Neuronal stem cell (in vitro differentiated cells): ENCODE results near the gene PLOD2.

ENCODE experiments used
- DNase-seq: peaks from one replicate; pipeline ENCODE4 v3.0.0-alpha.2; 2013; ENCODE audit warnings: low spot score
- H2AFZ ChIP-seq: one replicate; pipeline ENCODE4 v1.6.1; 2013; ENCODE audit warnings: mild to moderate bottlenecking, low read length, inconsistent platforms
- H2AK5ac ChIP-seq: 2 replicates; pipeline ENCODE4 v1.6.1; 2013; ENCODE audit warnings: low read depth, mild to moderate bottlenecking, inconsistent platforms, low read length, moderate library complexity, mixed read lengths
- H2BK120ac ChIP-seq: 2 replicates; pipeline ENCODE4 v1.6.1; 2013; ENCODE audit warnings: low read depth, mild to moderate bottlenecking, inconsistent platforms, low read length, moderate library complexity, mixed read lengths
- H2BK12ac ChIP-seq: one replicate; pipeline ENCODE4 v1.6.1; 2013; ENCODE audit warnings: low read length, inconsistent platforms
- H2BK15ac ChIP-seq: 2 replicates; pipeline ENCODE4 v1.6.1; 2013; ENCODE audit warnings: mild to moderate bottlenecking, low read length, inconsistent platforms, mixed read lengths
- H2BK5ac ChIP-seq: one replicate; pipeline ENCODE4 v1.6.1; 2013; ENCODE audit warnings: inconsistent platforms, mild to moderate bottlenecking, low read length, moderate library complexity
- H3K14ac ChIP-seq: one replicate; pipeline ENCODE4 v1.6.1; 2013; ENCODE audit warnings: low read length, inconsistent platforms
- H3K18ac ChIP-seq: 2 replicates; pipeline ENCODE4 v1.6.1; 2013; ENCODE audit warnings: low read length, inconsistent platforms
- H3K23ac ChIP-seq: 2 replicates; pipeline ENCODE4 v1.6.1; 2013; ENCODE audit warnings: low read depth, mild to moderate bottlenecking, mixed read lengths, low read length, inconsistent platforms; ENCODE audit not compliant: poor library complexity
- H3K27ac ChIP-seq: replicated peaks from 3 replicates; pipeline ENCODE4 v1.5.1; 2013; ENCODE audit warnings: low read length, inconsistent platforms
- H3K27me3 ChIP-seq, 3 experiments: 2 replicates each; pipeline ENCODE4 v1.6.1; 2013; ENCODE audit warnings: low read length in 3 of 3, mild to moderate bottlenecking in 2 of 3, inconsistent platforms in 1 of 3, low read depth in 1 of 3, mixed read lengths in 1 of 3, moderate library complexity in 1 of 3; ENCODE audit not compliant: control insufficient read depth in 3 of 3, insufficient read depth in 3 of 3
- H3K36me3 ChIP-seq, 2 donors: replicated peaks in 1 of 2; 2 replicates each; pipeline ENCODE4 v1.6.1; 2013; ENCODE audit warnings: low read length in 2 of 2; ENCODE audit not compliant: control insufficient read depth in 2 of 2, insufficient read depth in 2 of 2
- H3K4ac ChIP-seq: 2 replicates; pipeline ENCODE4 v1.6.1; 2013; ENCODE audit warnings: inconsistent platforms, mild to moderate bottlenecking, low read length, moderate library complexity
- H3K4me1 ChIP-seq, 2 donors: 1 replicate in 1 of 2; 2 replicates in 1 of 2; pipeline ENCODE4 v1.6.1; 2013; ENCODE audit warnings: low read length in 2 of 2, low read depth in 1 of 2; ENCODE audit not compliant: control insufficient read depth in 2 of 2, insufficient read depth in 1 of 2
- H3K4me2 ChIP-seq: one replicate; pipeline ENCODE4 v1.6.1; 2013; ENCODE audit warnings: mild to moderate bottlenecking, low read length, inconsistent platforms; ENCODE audit not compliant: insufficient read depth, poor library complexity, severe bottlenecking
- H3K4me3 ChIP-seq, 2 donors: 2 replicates each; pipeline ENCODE4 v1.5.1; 2013; ENCODE audit warnings: low read length in 2 of 2, mild to moderate bottlenecking in 2 of 2, inconsistent platforms in 1 of 2, moderate library complexity in 1 of 2
- H3K79me1 ChIP-seq: one replicate; pipeline ENCODE4 v1.6.1; 2013; ENCODE audit warnings: low read depth, mild to moderate bottlenecking, inconsistent platforms, low read length, moderate library complexity
- H3K9ac ChIP-seq: one replicate; pipeline ENCODE4 v1.6.1; 2013; ENCODE audit warnings: mild to moderate bottlenecking, low read depth, low read length, inconsistent platforms; ENCODE audit not compliant: poor library complexity
- H3K9me3 ChIP-seq, 2 donors: replicated peaks in 1 of 2; 2 replicates each; pipeline versions ENCODE3 to v1.6.1; 2013; ENCODE audit warnings: low read length in 2 of 2, mild to moderate bottlenecking in 2 of 2, inconsistent platforms in 1 of 2, low read depth in 1 of 2, mixed read lengths in 1 of 2, moderate library complexity in 1 of 2; ENCODE audit not compliant: control insufficient read depth in 2 of 2, insufficient read depth in 1 of 2
- H4K8ac ChIP-seq: one replicate; pipeline ENCODE4 v1.6.1; 2013; ENCODE audit warnings: low read depth, mild to moderate bottlenecking, inconsistent platforms, low read length, moderate library complexity
- H4K91ac ChIP-seq: one replicate; pipeline ENCODE4 v1.6.1; 2013; ENCODE audit warnings: low read length, low read depth, mild to moderate bottlenecking, inconsistent platforms; ENCODE audit not compliant: poor library complexity
- WGBS, 2 donors: extraction: QIAGEN DNeasy Blood & Tissue Kit; methylation state at CpG; one replicate each; pipeline ENCODE4 v1.1.7; 2013; ENCODE audit warnings: missing lambda C conversion rate in 2 of 2, mixed read lengths in 1 of 2; ENCODE audit not compliant: insufficient read length in 2 of 2, insufficient replicate concordance in 1 of 2; ENCODE audit errors: extremely low coverage in 2 of 2; 5-methylcytosine and 5-hydroxymethylcytosine counted together

PLOD2 gene

GRCh38 chr3:146100180-146100579 is 60.8 kb downstream of the PLOD2 start:
- H2BK5ac ChIP-seq = no peak overlapping the region
- no peak overlapping the region for H2BK120ac ChIP-seq
- H3K18ac ChIP-seq = no peak overlapping the region
- no peak overlapping the region for H3K23ac ChIP-seq
- no peak overlapping the region for H2BK15ac ChIP-seq
- DNase-seq = no peak
- H4K8ac ChIP-seq = no peak overlapping the region
- H4K91ac ChIP-seq = no peak overlapping the region
- no peak overlapping the region for H3K4me2 ChIP-seq
- no peaks in the 10 kb centered on the region for H3K9me3 ChIP-seq
- H3K27ac ChIP-seq = no peak overlapping the region
- H2AFZ ChIP-seq = no peak overlapping the region
- no peak overlapping the region for H3K9ac ChIP-seq
- no peaks in the 10 kb centered on the region for H3K36me3 ChIP-seq
- H3K4me1 ChIP-seq = no peaks in the 10 kb centered on the region
- no CpG with 5 or more reads among the region's 2 CpGs for WGBS, 2 donors
- H3K4me3 ChIP-seq = no peak overlapping the region
- H3K79me1 ChIP-seq = no peaks in the 10 kb centered on the region
- no peak overlapping the region for H3K14ac ChIP-seq
- H3K4ac ChIP-seq = no peak overlapping the region
- no peak overlapping the region for H2BK12ac ChIP-seq
- H2AK5ac ChIP-seq = no peak overlapping the region
- H3K27me3 ChIP-seq = no peaks in the 10 kb centered on the region

GRCh38 chr3:146099316-146099715 is 61.7 kb downstream of the PLOD2 start:
- Histone ChIP-seq H4K91ac (no peak overlapping the region), H3K9ac (no peak overlapping the region), H2AK5ac (no peak overlapping the region), H3K14ac (no peak overlapping the region), H3K4me1 (no peaks in the 10 kb centered on the region), H3K27me3 (no peaks in the 10 kb centered on the region), H3K27ac (no peak overlapping the region), H2AFZ (no peak overlapping the region), H3K18ac (no peak overlapping the region), H3K23ac (no peak overlapping the region), H2BK12ac (no peak overlapping the region), H2BK15ac (no peak overlapping the region), H4K8ac (no peak overlapping the region), H2BK120ac (no peak overlapping the region), H3K79me1 (no peaks in the 10 kb centered on the region), H3K9me3 (no peaks in the 10 kb centered on the region), H3K4me3 (no peak overlapping the region), H3K36me3 (no peaks in the 10 kb centered on the region), H3K4ac (no peak overlapping the region), H2BK5ac (no peak overlapping the region), H3K4me2 (no peak overlapping the region)
- no CpG with 5 or more reads among the region's 9 CpGs for WGBS, 2 donors
- DNase-seq = no peak

GRCh38 chr3:146093896-146094295 is 67.1 kb downstream of the PLOD2 start:
- H3K36me3 ChIP-seq = no peaks in the 10 kb centered on the region
- no peak overlapping the region for H2AFZ ChIP-seq
- no peak overlapping the region for H2BK15ac ChIP-seq
- H3K4ac ChIP-seq = no peak overlapping the region
- H3K4me2 ChIP-seq = no peak overlapping the region
- H3K9ac ChIP-seq = no peak overlapping the region
- no peak overlapping the region for H3K14ac ChIP-seq
- H3K4me1 ChIP-seq = no peaks in the 10 kb centered on the region
- no peak for DNase-seq
- H3K23ac ChIP-seq = no peak overlapping the region
- no peak overlapping the region for H2BK120ac ChIP-seq
- no peaks in the 10 kb centered on the region for H3K79me1 ChIP-seq
- no peak overlapping the region for H3K27ac ChIP-seq
- no peak overlapping the region for H2BK5ac ChIP-seq
- no peak overlapping the region for H2BK12ac ChIP-seq
- no peaks in the 10 kb centered on the region for H3K27me3 ChIP-seq
- H3K4me3 ChIP-seq = no peak overlapping the region
- no peak overlapping the region for H3K18ac ChIP-seq
- no peak overlapping the region for H4K8ac ChIP-seq
- H3K9me3 ChIP-seq = no peaks in the 10 kb centered on the region
- no peak overlapping the region for H4K91ac ChIP-seq
- H2AK5ac ChIP-seq = no peak overlapping the region
- WGBS, 2 donors = no CpG with 5 or more reads among the region's 2 CpGs

GRCh38 chr3:146092230-146092629 is 68.8 kb downstream of the PLOD2 start:
- Histone ChIP-seq H4K91ac (no peak overlapping the region), H2AK5ac (no peak overlapping the region), H3K27me3 (no peaks in the 10 kb centered on the region), H3K18ac (no peak overlapping the region), H2BK120ac (no peak overlapping the region), H3K4ac (no peak overlapping the region), H2BK15ac (no peak overlapping the region), H3K4me1 (no peaks in the 10 kb centered on the region), H3K79me1 (no peaks in the 10 kb centered on the region), H3K23ac (no peak overlapping the region), H3K9ac (no peak overlapping the region), H2BK5ac (no peak overlapping the region), H2BK12ac (no peak overlapping the region), H3K27ac (no peak overlapping the region), H3K4me2 (no peak overlapping the region), H4K8ac (no peak overlapping the region), H2AFZ (no peak overlapping the region), H3K36me3 (no peaks in the 10 kb centered on the region), H3K9me3 (no peaks in the 10 kb centered on the region), H3K14ac (no peak overlapping the region), H3K4me3 (no peak overlapping the region)
- DNase-seq = no peak
- WGBS, 2 donors = no CpG with 5 or more reads among the region's 1 CpG
